HepG2 (cell line): ENCODE measurements around the gene SLC20A1. TPM values are rescaled to one million over a fixed set of nuclear protein-coding genes. Genes with fewer than 3 reads are reported as not detected.

Source experiments
- AHR ChIP-seq: IDR thresholded peaks from 2 replicates; pipeline ENCODE4 v1.6.1; 2018; ENCODE audit warnings: missing genetic modification reagents, missing compliant biosample characterization
- BHLHE40 ChIP-seq: IDR thresholded peaks from 2 replicates; pipeline ENCODE4 v1.6.1; 2011; ENCODE audit warnings: low read length, improper control_type of control experiment
- EEA1 ChIP-seq: sonication (generic); formaldehyde crosslinking; IDR thresholded peaks from 2 replicates; pipeline ENCODE4 v1.5.1; 2020; ENCODE audit warnings: mild to moderate bottlenecking, missing genetic modification reagents, borderline replicate concordance
- GABPB1 ChIP-seq: IDR thresholded peaks from 2 replicates; pipeline ENCODE4 v1.6.1; 2016; ENCODE audit warnings: mild to moderate bottlenecking, missing genetic modification reagents, moderate library complexity, missing compliant biosample characterization
- HMG20B ChIP-seq: conservative IDR thresholded peaks from 2 replicates; pipeline ENCODE4 v1.6.1; 2016; ENCODE audit warnings: missing genetic modification reagents, missing compliant biosample characterization
- MAFG ChIP-seq: sonication (generic); formaldehyde crosslinking; IDR thresholded peaks from 2 replicates; pipeline ENCODE4 v1.5.1; 2020; ENCODE audit warnings: mild to moderate bottlenecking, missing genetic modification reagents
- PRMT3 ChIP-seq: sonication (generic); formaldehyde crosslinking; IDR thresholded peaks from 2 replicates; pipeline ENCODE4 v1.8.1; 2022; ENCODE audit warnings: low read depth, mild to moderate bottlenecking, moderate library complexity, missing genetic modification reagents, borderline replicate concordance
- ZBTB20 ChIP-seq: sonication (generic); formaldehyde crosslinking; IDR thresholded peaks from 2 replicates; pipeline ENCODE4 v1.8.1; 2023; ENCODE audit warnings: missing genetic modification reagents, low read depth, mild to moderate bottlenecking, borderline replicate concordance
- ZFP36L2 ChIP-seq: sonication (generic); formaldehyde crosslinking; IDR thresholded peaks from 2 replicates; pipeline ENCODE4 v1.4.0; 2020; ENCODE audit warnings: missing genetic modification reagents
- ZNF12 ChIP-seq: sonication (generic); formaldehyde crosslinking; IDR thresholded peaks from 2 replicates; pipeline ENCODE4 v1.5.0; 2020; ENCODE audit warnings: missing genetic modification reagents
- ZNF136 ChIP-seq: sonication (generic); formaldehyde crosslinking; IDR thresholded peaks from 2 replicates; pipeline ENCODE4 v1.8.1; 2022; ENCODE audit warnings: low read depth, mild to moderate bottlenecking, moderate library complexity, missing genetic modification reagents
- ZNF143 ChIP-seq: sonication (generic); formaldehyde crosslinking; IDR thresholded peaks from 2 replicates; pipeline ENCODE4 v1.4.0; 2020; ENCODE audit warnings: missing genetic modification reagents
- ZNF274 ChIP-seq: sonication (generic); formaldehyde crosslinking; IDR thresholded peaks from 2 replicates; pipeline ENCODE4 v1.5.1; 2020; ENCODE audit warnings: mild to moderate bottlenecking, missing genetic modification reagents
- ZNF678 ChIP-seq: sonication (generic); formaldehyde crosslinking; IDR thresholded peaks from 2 replicates; pipeline ENCODE4 v1.4.0; 2020; ENCODE audit warnings: mild to moderate bottlenecking, missing genetic modification reagents
- polyA plus RNA-seq, 8 experiments: library from polyadenylated mRNA; depleted of rRNA in 3 of 8; stranded (reverse) in 7 of 8; unstranded in 1 of 8; fragments of >200 nt; fragmentation: Illumina TruSeq in 4 of 8; extraction: Trizol in 4 of 8; gene quantifications; 2 replicates each; pipeline versions ENCODE4 v1.2.1 to v1.2.3, GENCODE V29; 2011 to 2016; ENCODE audit warnings: low read depth in 4 of 8, missing spikeins in 1 of 8, mixed read lengths in 1 of 8; ENCODE audit not compliant: insufficient read depth in 1 of 8
- total RNA-seq, 5 experiments: library from RNA; depleted of rRNA; stranded (reverse); fragments of >200 nt; fragmentation: Illumina TruSeq; extraction: Trizol; gene quantifications; 2 replicates each; pipeline ENCODE4 v1.2.3, GENCODE V29; 2016; ENCODE audit warnings: low read depth in 1 of 5
- TF ChIP-seq, protein P1 (sequence below): sonication (generic); formaldehyde crosslinking; IDR thresholded peaks from 2 replicates; pipeline ENCODE4 v1.4.0; 2020; ENCODE audit warnings: missing genetic modification reagents
- TF ChIP-seq, protein P2 (sequence below): IDR thresholded peaks from 2 replicates; pipeline ENCODE4 v1.6.1; 2016; ENCODE audit warnings: low read depth, control low read depth
- TF ChIP-seq, protein P3 (sequence below): sonication (generic); formaldehyde crosslinking; IDR thresholded peaks from 2 replicates; pipeline ENCODE4 v1.8.0; 2022; ENCODE audit warnings: missing genetic modification reagents, low read depth, mild to moderate bottlenecking, borderline replicate concordance
- TF ChIP-seq, protein P4 (sequence below): sonication (generic); formaldehyde crosslinking; IDR thresholded peaks from 2 replicates; pipeline ENCODE4 v1.9.0; 2022; ENCODE audit warnings: missing genetic modification reagents, mild to moderate bottlenecking, borderline replicate concordance
- TF ChIP-seq, protein P5 (sequence below): sonication (generic); formaldehyde crosslinking; IDR thresholded peaks from 2 replicates; pipeline ENCODE4 v1.8.0; 2022; ENCODE audit warnings: mild to moderate bottlenecking, missing genetic modification reagents, borderline replicate concordance
- TF ChIP-seq, protein P6 (sequence below): sonication (generic); formaldehyde crosslinking; IDR thresholded peaks from 2 replicates; pipeline ENCODE4 v1.8.1; 2023; ENCODE audit warnings: missing genetic modification reagents, inconsistent platforms, borderline replicate concordance

Gene SLC20A1
- total and polyA plus RNA-seq, 2 of the 13 experiments (the other 11 are each of a cell fraction or from before 2014, with no cell fraction given): 54.0 to 85.9 TPM

DNA sequence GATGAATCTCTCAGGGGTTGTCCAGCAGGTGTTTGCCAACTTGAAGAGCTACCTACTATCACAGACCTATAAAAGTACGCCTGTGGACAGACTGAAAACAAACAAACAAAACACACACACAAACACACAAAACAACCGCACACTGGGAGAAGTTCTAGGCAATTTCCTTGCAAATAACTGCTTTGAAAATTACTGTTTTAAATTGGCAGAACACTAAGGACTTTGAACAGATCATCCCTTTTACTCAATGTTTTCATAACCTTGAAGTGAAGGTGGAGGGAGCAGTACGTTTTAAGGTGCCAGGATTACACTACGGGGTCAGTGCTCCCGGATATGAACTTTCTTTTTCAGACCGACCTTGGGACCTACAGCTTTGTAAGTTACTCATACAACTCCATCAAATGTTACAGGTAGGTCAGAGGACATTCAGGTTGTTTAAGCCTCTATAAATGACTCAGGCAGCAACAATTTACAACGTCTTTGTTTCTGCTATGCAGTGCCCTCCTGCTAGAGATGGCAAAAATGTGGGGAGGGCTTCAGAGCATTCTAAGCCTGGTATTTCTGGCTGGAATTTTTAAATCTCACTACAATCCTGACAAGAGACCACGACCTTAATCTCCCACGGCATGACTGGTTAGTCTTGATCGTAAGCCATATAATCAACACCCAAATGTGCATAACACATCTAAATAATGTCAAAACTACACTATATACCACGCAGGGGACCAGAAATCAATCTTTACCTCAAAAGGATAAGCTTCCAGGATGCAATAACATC is 1.4 kb upstream of the SLC20A1 start (continued):
- TF ChIP-seq, protein P1, sequence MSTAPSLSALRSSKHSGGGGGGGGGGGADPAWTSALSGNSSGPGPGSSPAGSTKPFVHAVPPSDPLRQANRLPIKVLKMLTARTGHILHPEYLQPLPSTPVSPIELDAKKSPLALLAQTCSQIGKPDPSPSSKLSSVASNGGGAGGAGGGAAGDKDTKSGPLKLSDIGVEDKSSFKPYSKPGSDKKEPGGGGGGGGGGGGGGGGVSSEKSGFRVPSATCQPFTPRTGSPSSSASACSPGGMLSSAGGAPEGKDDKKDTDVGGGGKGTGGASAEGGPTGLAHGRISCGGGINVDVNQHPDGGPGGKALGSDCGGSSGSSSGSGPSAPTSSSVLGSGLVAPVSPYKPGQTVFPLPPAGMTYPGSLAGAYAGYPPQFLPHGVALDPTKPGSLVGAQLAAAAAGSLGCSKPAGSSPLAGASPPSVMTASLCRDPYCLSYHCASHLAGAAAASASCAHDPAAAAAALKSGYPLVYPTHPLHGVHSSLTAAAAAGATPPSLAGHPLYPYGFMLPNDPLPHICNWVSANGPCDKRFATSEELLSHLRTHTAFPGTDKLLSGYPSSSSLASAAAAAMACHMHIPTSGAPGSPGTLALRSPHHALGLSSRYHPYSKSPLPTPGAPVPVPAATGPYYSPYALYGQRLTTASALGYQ (CRISPR knock-in tag): peak; percentile 86
- peak; percentile 92 for TF ChIP-seq ZBTB20
- no peak for TF ChIP-seq ZNF678 (CRISPR knock-in tag)
- no peak for TF ChIP-seq ZNF143 (CRISPR knock-in tag)
- TF ChIP-seq PRMT3: no peak
- TF ChIP-seq MAFG (CRISPR knock-in tag): no peak
- TF ChIP-seq, protein P2, sequence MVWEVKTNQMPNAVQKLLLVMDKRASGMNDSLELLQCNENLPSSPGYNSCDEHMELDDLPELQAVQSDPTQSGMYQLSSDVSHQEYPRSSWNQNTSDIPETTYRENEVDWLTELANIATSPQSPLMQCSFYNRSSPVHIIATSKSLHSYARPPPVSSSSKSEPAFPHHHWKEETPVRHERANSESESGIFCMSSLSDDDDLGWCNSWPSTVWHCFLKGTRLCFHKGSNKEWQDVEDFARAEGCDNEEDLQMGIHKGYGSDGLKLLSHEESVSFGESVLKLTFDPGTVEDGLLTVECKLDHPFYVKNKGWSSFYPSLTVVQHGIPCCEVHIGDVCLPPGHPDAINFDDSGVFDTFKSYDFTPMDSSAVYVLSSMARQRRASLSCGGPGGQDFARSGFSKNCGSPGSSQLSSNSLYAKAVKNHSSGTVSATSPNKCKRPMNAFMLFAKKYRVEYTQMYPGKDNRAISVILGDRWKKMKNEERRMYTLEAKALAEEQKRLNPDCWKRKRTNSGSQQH: peak; percentile 73; the same call in 1 of the 2 replicates
- TF ChIP-seq BHLHE40: 0 out of 2 replicates have a peak, but pooled peaks have one; percentile 23
- TF ChIP-seq ZNF12: peak; percentile 65; the same call in 1 of the 2 replicates
- 0 out of 2 replicates have a peak, but pooled peaks have one; percentile 46 for TF ChIP-seq ZFP36L2 (CRISPR knock-in tag)
- peak; percentile 13; the same call in 1 of the 2 replicates for TF ChIP-seq HMG20B (CRISPR knock-in tag)
- TF ChIP-seq, protein P3, sequence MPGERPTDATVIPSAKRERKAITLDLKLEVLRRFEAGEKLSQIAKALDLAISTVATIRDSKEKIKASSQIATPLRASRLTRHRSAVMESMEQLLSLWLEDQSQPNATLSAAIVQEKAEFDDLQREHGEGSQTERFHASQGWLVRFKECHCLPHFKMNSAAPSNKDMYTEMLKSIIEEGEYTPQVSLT (CRISPR knock-in tag): peak; percentile 65; the same call in 1 of the 2 replicates
- peak; percentile 10; the same call in 1 of the 2 replicates for TF ChIP-seq ZNF136 (CRISPR knock-in tag)
- TF ChIP-seq AHR: no peak
- TF ChIP-seq GABPB1 (CRISPR knock-in tag): peak; percentile 45; the same call in 1 of the 2 replicates
- no peak for TF ChIP-seq ZNF274 (CRISPR knock-in tag)
- TF ChIP-seq, protein P4, sequence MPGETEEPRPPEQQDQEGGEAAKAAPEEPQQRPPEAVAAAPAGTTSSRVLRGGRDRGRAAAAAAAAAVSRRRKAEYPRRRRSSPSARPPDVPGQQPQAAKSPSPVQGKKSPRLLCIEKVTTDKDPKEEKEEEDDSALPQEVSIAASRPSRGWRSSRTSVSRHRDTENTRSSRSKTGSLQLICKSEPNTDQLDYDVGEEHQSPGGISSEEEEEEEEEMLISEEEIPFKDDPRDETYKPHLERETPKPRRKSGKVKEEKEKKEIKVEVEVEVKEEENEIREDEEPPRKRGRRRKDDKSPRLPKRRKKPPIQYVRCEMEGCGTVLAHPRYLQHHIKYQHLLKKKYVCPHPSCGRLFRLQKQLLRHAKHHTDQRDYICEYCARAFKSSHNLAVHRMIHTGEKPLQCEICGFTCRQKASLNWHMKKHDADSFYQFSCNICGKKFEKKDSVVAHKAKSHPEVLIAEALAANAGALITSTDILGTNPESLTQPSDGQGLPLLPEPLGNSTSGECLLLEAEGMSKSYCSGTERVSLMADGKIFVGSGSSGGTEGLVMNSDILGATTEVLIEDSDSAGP (CRISPR knock-in tag): no peak
- TF ChIP-seq, protein P5, sequence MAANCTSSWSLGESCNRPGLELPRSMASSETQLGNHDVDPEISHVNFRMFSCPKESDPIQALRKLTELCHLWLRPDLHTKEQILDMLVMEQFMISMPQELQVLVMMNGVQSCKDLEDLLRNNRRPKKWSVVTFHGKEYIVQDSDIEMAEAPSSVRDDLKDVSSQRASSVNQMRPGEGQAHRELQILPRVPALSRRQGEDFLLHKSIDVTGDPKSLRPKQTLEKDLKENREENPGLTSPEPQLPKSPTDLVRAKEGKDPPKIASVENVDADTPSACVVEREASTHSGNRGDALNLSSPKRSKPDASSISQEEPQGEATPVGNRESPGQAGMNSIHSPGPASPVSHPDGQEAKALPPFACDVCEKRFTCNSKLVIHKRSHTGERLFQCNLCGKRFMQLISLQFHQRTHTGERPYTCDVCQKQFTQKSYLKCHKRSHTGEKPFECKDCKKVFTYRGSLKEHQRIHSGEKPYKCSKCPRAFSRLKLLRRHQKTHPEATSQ (CRISPR knock-in tag): no peak
- no peak for TF ChIP-seq EEA1 (CRISPR knock-in tag)
- TF ChIP-seq, protein P6, sequence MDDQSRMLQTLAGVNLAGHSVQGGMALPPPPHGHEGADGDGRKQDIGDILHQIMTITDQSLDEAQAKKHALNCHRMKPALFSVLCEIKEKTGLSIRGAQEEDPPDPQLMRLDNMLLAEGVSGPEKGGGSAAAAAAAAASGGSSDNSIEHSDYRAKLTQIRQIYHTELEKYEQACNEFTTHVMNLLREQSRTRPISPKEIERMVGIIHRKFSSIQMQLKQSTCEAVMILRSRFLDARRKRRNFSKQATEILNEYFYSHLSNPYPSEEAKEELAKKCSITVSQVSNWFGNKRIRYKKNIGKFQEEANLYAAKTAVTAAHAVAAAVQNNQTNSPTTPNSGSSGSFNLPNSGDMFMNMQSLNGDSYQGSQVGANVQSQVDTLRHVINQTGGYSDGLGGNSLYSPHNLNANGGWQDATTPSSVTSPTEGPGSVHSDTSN (CRISPR knock-in tag): no peak
